Left ventricle myocardium inferior (tissue), 1 donor: Measurements from ENCODE around the gene TOGARAM1. TPM values are rescaled to one million over a fixed set of nuclear protein-coding genes. Genes with fewer than 3 reads are reported as not detected.

ENCODE experiments used
- DNase-seq: peaks from one replicate; pipeline ENCODE4 v3.0.0-alpha.2; 2020
- H3K27ac ChIP-seq: fragments of 200-600 bp; replicated peaks from 2 replicates; pipeline ENCODE4 v1.8.0; 2021
- H3K27me3 ChIP-seq: fragments of 200-600 bp; 2 replicates; pipeline ENCODE4 v1.8.0; 2021; ENCODE audit warnings: low read depth
- H3K36me3 ChIP-seq: fragments of 200-600 bp; 2 replicates; pipeline ENCODE4 v1.8.0; 2021
- H3K4me1 ChIP-seq: fragments of 200-600 bp; 2 replicates; pipeline ENCODE4 v1.8.0; 2021
- H3K4me3 ChIP-seq: fragments of 200-600 bp; 2 replicates; pipeline ENCODE4 v1.8.0; 2021; ENCODE audit warnings: mild to moderate bottlenecking, moderate library complexity
- H3K9me3 ChIP-seq: fragments of 200-600 bp; replicated peaks from 2 replicates; pipeline ENCODE4 v1.8.0; 2021
- CTCF ChIP-seq: fragments of 200-600 bp; IDR thresholded peaks from 2 replicates; pipeline ENCODE4 v1.8.0; 2021; ENCODE audit warnings: antibody characterized with exemption, mild to moderate bottlenecking, borderline replicate concordance
- intact Hi-C: fragments of 100-400 bp; cut with micrococcal nuclease; formaldehyde crosslinking; loops from one replicate; pipeline ENCODE4 v1.11.0; 2022
- total RNA-seq: library from RNA; stranded (reverse); fragmentation: NEBNext Ultra II Directional; extraction: Animal tissue kit (Norgen Biotek cat#: 25700); gene quantifications from one replicate; pipeline ENCODE4 v1.2.1, GENCODE V29; 2021
- donor health status: DM: no; HTN: yes; CAD: no; lungs with severe emphysema.

Gene TOGARAM1
- total RNA-seq, 1 donor from 2014 or later: 21.6 TPM

- peaks cover 10% of the 10 kb centered on the region for H3K9me3 ChIP-seq
- no peak for DNase-seq
- intact Hi-C loops: no loop called here
- no peak for TF ChIP-seq CTCF
- peaks cover 51% of the 10 kb centered on the region for H3K36me3 ChIP-seq
- peaks cover 3% of the 10 kb centered on the region for H3K4me1 ChIP-seq
- no peaks in the 10 kb centered on the region for H3K27me3 ChIP-seq
- H3K27ac ChIP-seq: no peak overlapping the region
- H3K4me3 ChIP-seq: no peak overlapping the region
Measured at GRCh38 chr14:44945264-44945663, 16.7 kb upstream of the TOGARAM1 start.

GRCh38 chr14:44951051-44951450 is 10.9 kb upstream of the TOGARAM1 start:
- DNase-seq: no peak
- Histone ChIP-seq H3K9me3 (peaks cover 10% of the 10 kb centered on the region), H3K27me3 (no peaks in the 10 kb centered on the region), H3K4me3 (no peak overlapping the region), H3K4me1 (peaks cover 21% of the 10 kb centered on the region), H3K27ac (no peak overlapping the region), H3K36me3 (peaks cover 18% of the 10 kb centered on the region)
- intact Hi-C loops: no loop called here
- TF ChIP-seq CTCF: no peak

- no peak overlapping the region for H3K4me3 ChIP-seq
- H3K27me3 ChIP-seq: no peaks in the 10 kb centered on the region
- H3K9me3 ChIP-seq: peaks cover 1% of the 10 kb centered on the region
- no peak for TF ChIP-seq CTCF
- peaks cover 24% of the 10 kb centered on the region for H3K4me1 ChIP-seq
- no peak for DNase-seq
- H3K36me3 ChIP-seq: peaks cover 8% of the 10 kb centered on the region
- H3K27ac ChIP-seq: no peak overlapping the region
- intact Hi-C loops: no loop called here
Measured at GRCh38 chr14:44952391-44953110, 9.4 kb upstream of the TOGARAM1 start.

GRCh38 chr14:44954750-44955149 is 7.2 kb upstream of the TOGARAM1 start:
- Histone ChIP-seq H3K4me3 (no peak overlapping the region), H3K36me3 (peaks cover 3% of the 10 kb centered on the region), H3K4me1 (peaks cover 46% of the 10 kb centered on the region), H3K27me3 (no peaks in the 10 kb centered on the region), H3K9me3 (no peaks in the 10 kb centered on the region), H3K27ac (no peak overlapping the region)
- intact Hi-C loops: no loop called here
- no peak for TF ChIP-seq CTCF
- DNase-seq: no peak

GRCh38 chr14:44955528-44955927 is 6.5 kb upstream of the TOGARAM1 start:
- Histone ChIP-seq H3K4me3 (no peak overlapping the region), H3K9me3 (no peaks in the 10 kb centered on the region), H3K36me3 (peaks cover 3% of the 10 kb centered on the region), H3K27ac (no peak overlapping the region), H3K27me3 (no peaks in the 10 kb centered on the region), H3K4me1 (peaks cover 53% of the 10 kb centered on the region)
- TF ChIP-seq CTCF: no peak
- no peak for DNase-seq
- intact Hi-C loops: no loop called here
